Testis (tissue), 2 donors: ENCODE data around the gene KCNAB2.
"Not testable (repeated sequence)": the region's sequence is repeated elsewhere in the genome, so short reads cannot be mapped to it uniquely, and the experiment has no call there.

Experiments used
- POLR2A ChIP-seq: fragments of 450-650 bp; IDR thresholded peaks from one replicate; pipeline ENCODE4 v1.6.1; 2017; ENCODE audit warnings: antibody characterized with exemption, mild to moderate bottlenecking, moderate library complexity
- TF ChIP-seq, protein P1 (sequence below), 3 experiments: fragments of 450-650 bp in 2 of 3; fragments of 200-600 bp in 1 of 3; sonication (generic) in 1 of 3; IDR thresholded peaks; one replicate each; pipeline ENCODE4 v1.5.1; 2016 to 2019; ENCODE audit warnings: antibody characterized with exemption in 3 of 3, mild to moderate bottlenecking in 2 of 3, moderate library complexity in 1 of 3

DNA sequence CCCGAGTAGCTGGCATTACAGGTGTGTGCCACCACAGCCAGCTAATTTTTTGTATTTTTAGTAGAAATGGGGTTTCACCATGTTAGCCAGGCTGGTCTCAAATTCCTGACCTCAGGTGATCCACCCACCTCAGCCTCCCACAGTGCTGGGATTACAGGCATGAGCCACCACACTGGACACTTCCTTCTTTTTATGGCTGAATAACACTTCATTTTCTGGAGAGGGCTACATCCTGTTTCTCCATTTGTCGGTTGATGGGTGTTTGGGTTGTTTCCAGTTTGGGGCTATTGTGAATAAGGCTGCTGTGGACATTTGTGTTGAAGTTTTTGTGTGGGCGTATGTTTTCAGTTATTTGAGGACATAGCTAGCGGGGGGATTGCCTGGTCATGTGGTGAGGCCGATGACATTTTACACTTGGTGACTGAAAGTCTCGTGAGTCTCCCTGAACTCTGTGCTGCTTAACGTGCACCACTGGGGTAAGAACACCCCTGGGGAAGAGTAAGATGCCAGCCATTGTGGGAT lies 17.9 kb downstream of the KCNAB2 start:
- TF ChIP-seq, protein P1, sequence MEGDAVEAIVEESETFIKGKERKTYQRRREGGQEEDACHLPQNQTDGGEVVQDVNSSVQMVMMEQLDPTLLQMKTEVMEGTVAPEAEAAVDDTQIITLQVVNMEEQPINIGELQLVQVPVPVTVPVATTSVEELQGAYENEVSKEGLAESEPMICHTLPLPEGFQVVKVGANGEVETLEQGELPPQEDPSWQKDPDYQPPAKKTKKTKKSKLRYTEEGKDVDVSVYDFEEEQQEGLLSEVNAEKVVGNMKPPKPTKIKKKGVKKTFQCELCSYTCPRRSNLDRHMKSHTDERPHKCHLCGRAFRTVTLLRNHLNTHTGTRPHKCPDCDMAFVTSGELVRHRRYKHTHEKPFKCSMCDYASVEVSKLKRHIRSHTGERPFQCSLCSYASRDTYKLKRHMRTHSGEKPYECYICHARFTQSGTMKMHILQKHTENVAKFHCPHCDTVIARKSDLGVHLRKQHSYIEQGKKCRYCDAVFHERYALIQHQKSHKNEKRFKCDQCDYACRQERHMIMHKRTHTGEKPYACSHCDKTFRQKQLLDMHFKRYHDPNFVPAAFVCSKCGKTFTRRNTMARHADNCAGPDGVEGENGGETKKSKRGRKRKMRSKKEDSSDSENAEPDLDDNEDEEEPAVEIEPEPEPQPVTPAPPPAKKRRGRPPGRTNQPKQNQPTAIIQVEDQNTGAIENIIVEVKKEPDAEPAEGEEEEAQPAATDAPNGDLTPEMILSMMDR (IDR thresholded peaks at IDR 0.05) = not testable (repeated sequence)
- not testable (repeated sequence) for TF ChIP-seq POLR2A
